HepG2 (cell line): ENCODE results near the gene PDGFRA. TPM values are rescaled to one million over a fixed set of nuclear protein-coding genes. Genes with fewer than 3 reads are reported as not detected.
A peak's percentile ranks its signal among the peaks of the same experiment; 100 is the strongest.

ENCODE experiments used
- BATF2 ChIP-seq: sonication (generic); formaldehyde crosslinking; IDR thresholded peaks from 2 replicates; pipeline ENCODE4 v1.8.0; 2022; ENCODE audit warnings: mild to moderate bottlenecking, missing genetic modification reagents, moderate library complexity
- BHLHE40 ChIP-seq: IDR thresholded peaks from 2 replicates; pipeline ENCODE4 v1.6.1; 2011; ENCODE audit warnings: low read length, improper control_type of control experiment
- CBX5 ChIP-seq: sonication (generic); formaldehyde crosslinking; IDR thresholded peaks from 2 replicates; pipeline ENCODE4 v1.4.0; 2020; ENCODE audit warnings: missing genetic modification reagents, borderline replicate concordance
- ETV6 ChIP-seq: sonication (generic); formaldehyde crosslinking; conservative IDR thresholded peaks from 2 replicates; pipeline ENCODE4 v1.4.0; 2020; ENCODE audit warnings: missing genetic modification reagents
- HNRNPUL1 ChIP-seq: fragments of 200-400 bp; formaldehyde crosslinking; IDR thresholded peaks from 2 replicates; pipeline ENCODE4 v1.6.1; 2017; ENCODE audit warnings: low read depth, mild to moderate bottlenecking, low read length, moderate library complexity
- KDM1A ChIP-seq: IDR thresholded peaks from 2 replicates; pipeline ENCODE4 v1.6.1; 2016; ENCODE audit warnings: missing compliant biosample characterization
- KDM4B ChIP-seq: sonication (generic); formaldehyde crosslinking; IDR thresholded peaks from 2 replicates; pipeline ENCODE4 v1.4.0; 2020; ENCODE audit warnings: missing genetic modification reagents
- KLF11 ChIP-seq: IDR thresholded peaks from 2 replicates; pipeline ENCODE4 v1.6.1; 2016; ENCODE audit warnings: missing compliant biosample characterization
- MED1 ChIP-seq: sonication (generic); formaldehyde crosslinking; IDR thresholded peaks from 2 replicates; pipeline ENCODE4 v1.4.0; 2020; ENCODE audit warnings: missing genetic modification reagents
- MIER3 ChIP-seq: IDR thresholded peaks from 2 replicates; pipeline ENCODE4 v1.6.1; 2016; ENCODE audit warnings: missing compliant biosample characterization, borderline replicate concordance
- NR2F2 ChIP-seq: IDR thresholded peaks from 2 replicates; pipeline ENCODE4 v1.6.1; 2012; ENCODE audit warnings: low read depth, inconsistent platforms, borderline replicate concordance
- PBX3 ChIP-seq: sonication (generic); formaldehyde crosslinking; IDR thresholded peaks from 2 replicates; pipeline ENCODE4 v1.8.1; 2023; ENCODE audit warnings: missing genetic modification reagents, inconsistent platforms, borderline replicate concordance
- PHF5A ChIP-seq: IDR thresholded peaks from one replicate; pipeline ENCODE4 v1.6.1; 2018; ENCODE audit warnings: low read depth, missing genetic modification reagents; ENCODE audit not compliant: unreplicated experiment
- TBX3 ChIP-seq: fragments of 450-650 bp; IDR thresholded peaks from 2 replicates; pipeline ENCODE4 v1.6.1; 2017; ENCODE audit warnings: antibody characterized with exemption, mild to moderate bottlenecking, inconsistent platforms, borderline replicate concordance
- TFDP2 ChIP-seq: sonication (generic); formaldehyde crosslinking; IDR thresholded peaks from 2 replicates; pipeline ENCODE4 v1.4.0; 2020; ENCODE audit warnings: missing genetic modification reagents
- ZKSCAN5 ChIP-seq: sonication (generic); formaldehyde crosslinking; IDR thresholded peaks from 2 replicates; pipeline ENCODE4 v1.5.1; 2020; ENCODE audit warnings: mild to moderate bottlenecking, missing genetic modification reagents
- ZNF205 ChIP-seq: IDR thresholded peaks from 2 replicates; pipeline ENCODE4 v1.6.1; 2018; ENCODE audit warnings: missing biosample characterization, missing genetic modification reagents
- ZNF251 ChIP-seq: sonication (generic); formaldehyde crosslinking; IDR thresholded peaks from 2 replicates; pipeline ENCODE4 v1.9.0; 2021; ENCODE audit warnings: mild to moderate bottlenecking, missing genetic modification reagents
- ZNF510 ChIP-seq: sonication (generic); formaldehyde crosslinking; IDR thresholded peaks from 2 replicates; pipeline ENCODE4 v1.4.0; 2020; ENCODE audit warnings: low read depth, mild to moderate bottlenecking, missing genetic modification reagents
- ZNF574 ChIP-seq: sonication (generic); formaldehyde crosslinking; IDR thresholded peaks from 2 replicates; pipeline ENCODE4 v1.4.0; 2020; ENCODE audit warnings: missing genetic modification reagents
- ZNF672 ChIP-seq: sonication (generic); formaldehyde crosslinking; IDR thresholded peaks from 2 replicates; pipeline ENCODE4 v1.8.1; 2022; ENCODE audit warnings: missing genetic modification reagents
- ZNF703 ChIP-seq: sonication (generic); formaldehyde crosslinking; IDR thresholded peaks from 2 replicates; pipeline ENCODE4 v1.5.1; 2020; ENCODE audit warnings: missing genetic modification reagents, mild to moderate bottlenecking, moderate library complexity, borderline replicate concordance
- ZNF749 ChIP-seq: sonication (generic); formaldehyde crosslinking; IDR thresholded peaks from 2 replicates; pipeline ENCODE4 v1.8.0; 2022; ENCODE audit warnings: mild to moderate bottlenecking, missing genetic modification reagents, moderate library complexity, borderline replicate concordance
- ZNF879 ChIP-seq: sonication (generic); formaldehyde crosslinking; IDR thresholded peaks from 2 replicates; pipeline ENCODE4 v1.8.1; 2023; ENCODE audit warnings: missing genetic modification reagents
- ZSCAN31 ChIP-seq: sonication (generic); formaldehyde crosslinking; IDR thresholded peaks from 2 replicates; pipeline ENCODE4 v1.5.0; 2020; ENCODE audit warnings: low read depth, mild to moderate bottlenecking, missing genetic modification reagents
- polyA plus RNA-seq, 8 experiments: library from polyadenylated mRNA; depleted of rRNA in 3 of 8; stranded (reverse) in 7 of 8; unstranded in 1 of 8; fragments of >200 nt; fragmentation: Illumina TruSeq in 4 of 8; extraction: Trizol in 4 of 8; gene quantifications; 2 replicates each; pipeline versions ENCODE4 v1.2.1 to v1.2.3, GENCODE V29; 2011 to 2016; ENCODE audit warnings: low read depth in 4 of 8, missing spikeins in 1 of 8, mixed read lengths in 1 of 8; ENCODE audit not compliant: insufficient read depth in 1 of 8
- total RNA-seq, 5 experiments: library from RNA; depleted of rRNA; stranded (reverse); fragments of >200 nt; fragmentation: Illumina TruSeq; extraction: Trizol; gene quantifications; 2 replicates each; pipeline ENCODE4 v1.2.3, GENCODE V29; 2016; ENCODE audit warnings: low read depth in 1 of 5
- TF ChIP-seq, protein P1 (sequence below): sonication (generic); formaldehyde crosslinking; IDR thresholded peaks from 2 replicates; pipeline ENCODE4 v1.8.1; 2023; ENCODE audit warnings: mild to moderate bottlenecking, moderate library complexity, missing genetic modification reagents

PDGFRA gene
- total and polyA plus RNA-seq, 2 of the 13 experiments (the other 11 are each of a cell fraction or from before 2014, with no cell fraction given): 0.04 TPM; not detected in 1

GRCh38 chr4:54233277-54233696, 4.2 kb downstream of the PDGFRA start (continued):
- peak; percentile 30; the same call in 1 of the 2 replicates for TF ChIP-seq TFDP2 (CRISPR knock-in tag)
- no peak for TF ChIP-seq BHLHE40
- no peak for TF ChIP-seq ETV6 (CRISPR knock-in tag)
- no peak for TF ChIP-seq NR2F2
- no peak for TF ChIP-seq KDM4B (CRISPR knock-in tag)
- TF ChIP-seq MIER3 (CRISPR knock-in tag): no peak
- TF ChIP-seq BATF2 (CRISPR knock-in tag): no peak
- TF ChIP-seq ZKSCAN5: no peak
- TF ChIP-seq ZNF251 (CRISPR knock-in tag): no peak
- peak; percentile 38; the same call in 1 of the 2 replicates for TF ChIP-seq MED1 (CRISPR knock-in tag)
- TF ChIP-seq ZNF574 (CRISPR knock-in tag): peak; percentile 73; the same call in 1 of the 2 replicates
- TF ChIP-seq KLF11: no peak
- TF ChIP-seq ZNF879 (CRISPR knock-in tag): no peak
- no peak for TF ChIP-seq ZNF205 (CRISPR knock-in tag)
- no peak for TF ChIP-seq CBX5 (CRISPR knock-in tag)
- no peak for TF ChIP-seq ZNF749 (CRISPR knock-in tag)
- no peak for TF ChIP-seq TBX3
- peak; percentile 33; the same call in 1 of the 2 replicates for TF ChIP-seq ZSCAN31
- TF ChIP-seq ZNF703 (CRISPR knock-in tag): no peak
- TF ChIP-seq, protein P1, sequence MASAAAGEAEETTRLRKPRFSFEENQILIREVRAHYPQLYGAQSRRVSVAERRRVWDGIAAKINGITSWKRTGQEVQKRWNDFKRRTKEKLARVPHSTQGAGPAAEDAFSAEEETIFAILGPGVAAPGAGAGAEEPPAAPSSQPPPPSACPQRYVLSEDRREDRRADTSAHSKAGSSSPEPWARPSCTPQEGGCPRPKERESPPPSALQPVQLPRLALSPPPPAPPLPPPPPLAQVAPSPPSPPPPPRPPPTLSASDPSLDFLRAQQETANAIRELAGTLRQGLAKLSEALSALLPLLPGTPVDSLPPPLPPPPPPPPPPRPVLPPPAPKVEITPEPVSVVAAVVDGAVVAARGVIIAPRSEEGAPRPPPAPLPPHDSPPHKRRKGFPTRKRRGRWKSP (CRISPR knock-in tag): peak; percentile 100
- TF ChIP-seq ZNF672 (CRISPR knock-in tag): no peak
- no peak for TF ChIP-seq ZNF510 (CRISPR knock-in tag)
- no peak for TF ChIP-seq PHF5A (CRISPR knock-in tag)
- TF ChIP-seq HNRNPUL1: no peak
- no peak for TF ChIP-seq KDM1A
- TF ChIP-seq PBX3 (CRISPR knock-in tag): no peak
